ENCODE data around the gene POLE.

The POLE gene

DNA sequence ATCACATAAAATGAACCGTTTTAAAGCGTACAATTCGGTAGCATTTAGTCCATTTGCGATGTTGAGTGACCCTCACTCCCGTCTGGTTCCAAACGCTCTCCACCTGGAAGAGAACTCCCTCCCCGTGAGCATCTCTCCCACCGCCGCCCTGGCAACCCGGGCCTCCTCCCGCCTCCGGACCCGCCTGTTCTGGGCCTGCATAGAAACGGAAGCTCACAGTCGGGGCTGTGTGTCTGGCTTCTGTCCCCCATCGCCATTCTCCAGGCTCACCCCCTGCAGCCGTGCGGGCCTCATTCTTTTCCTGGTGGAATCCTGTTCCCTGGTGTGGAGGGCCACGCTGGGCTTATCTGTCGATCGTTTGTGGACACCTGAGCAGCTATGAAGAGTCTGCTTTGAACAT lies 94.1 kb downstream of the POLE start:
- no peak for DNase-seq

GRCh38 chr12:132592282-132592970 lies 94.7 kb downstream of the POLE start:
- DNase-seq, result no peak

GRCh38 chr12:132591107-132591935 lies 95.8 kb downstream of the POLE start:
- no peak for DNase-seq

GRCh38 chr12:132588821-132589669 lies 98.1 kb downstream of the POLE start:
- DNase-seq, result no peak

DNA sequence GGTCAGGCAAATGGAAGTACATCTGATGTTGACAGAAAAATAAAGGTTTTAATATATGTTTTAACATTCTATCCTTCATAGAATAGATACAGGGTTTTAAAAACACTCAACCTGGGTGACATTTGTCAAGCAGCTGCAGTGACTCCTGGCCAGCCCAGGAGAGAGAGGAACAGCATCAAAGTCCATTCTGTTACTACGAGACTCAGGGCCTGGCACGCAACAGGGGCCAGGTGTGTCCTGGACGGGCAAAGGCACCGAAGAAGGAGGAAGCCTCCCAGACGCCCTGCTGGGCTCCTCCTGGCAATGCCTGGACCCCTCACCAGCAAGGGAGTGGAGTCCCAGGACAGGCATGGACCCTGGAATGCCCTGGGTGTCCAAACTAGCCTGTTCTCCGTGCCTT lies 98.8 kb downstream of the POLE start:
- DNase-seq, result no peak

DNA sequence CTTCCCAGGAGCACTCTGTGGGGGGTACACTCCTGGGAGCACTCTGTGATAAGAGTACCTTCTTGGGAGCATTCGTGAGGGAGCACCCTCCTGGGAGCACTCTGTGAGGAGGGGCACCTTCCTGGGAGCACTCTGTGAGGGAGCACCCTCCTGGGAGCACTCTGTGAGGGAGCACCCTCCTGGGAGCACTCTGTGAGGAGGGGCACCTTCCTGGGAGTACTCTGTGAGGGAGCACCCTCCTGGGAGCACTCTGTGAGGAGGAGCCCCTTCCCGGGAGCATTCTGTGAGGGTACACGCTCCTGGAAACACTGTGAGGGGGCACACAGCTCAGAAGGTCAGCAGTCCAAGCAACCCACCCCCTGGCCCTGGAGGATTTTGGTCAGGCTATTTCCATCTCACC lies 99.4 kb downstream of the POLE start:
- DNase-seq, result no peak

DNA sequence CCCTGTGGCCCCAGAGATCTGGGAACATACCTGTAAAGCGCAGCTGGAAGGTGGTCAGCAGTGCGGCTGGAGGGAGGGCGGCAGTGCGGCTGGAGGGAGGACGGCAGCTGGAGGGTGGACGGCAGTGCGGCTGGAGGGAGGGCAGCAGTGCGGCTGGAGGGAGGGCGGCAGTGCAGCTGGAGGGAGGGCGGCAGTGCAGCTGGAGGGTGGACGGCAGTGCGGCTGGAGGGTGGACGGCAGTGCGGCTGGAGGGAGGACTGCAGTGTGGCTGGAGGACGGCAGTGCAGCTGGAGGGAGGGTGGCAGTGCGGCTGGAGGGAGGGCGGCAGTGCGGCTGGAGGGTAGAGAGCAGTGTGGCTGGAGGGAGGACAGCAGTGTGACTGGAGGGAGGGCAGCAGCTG lies 100.2 kb downstream of the POLE start:
- DNase-seq, result no peak

- no peak for DNase-seq
These were observed 102.0 kb downstream of the POLE start for GRCh38 chr12:132585177-132585576.

- no peak for DNase-seq
These were observed 102.7 kb downstream of the POLE start for GRCh38 chr12:132584429-132584828.

DNA sequence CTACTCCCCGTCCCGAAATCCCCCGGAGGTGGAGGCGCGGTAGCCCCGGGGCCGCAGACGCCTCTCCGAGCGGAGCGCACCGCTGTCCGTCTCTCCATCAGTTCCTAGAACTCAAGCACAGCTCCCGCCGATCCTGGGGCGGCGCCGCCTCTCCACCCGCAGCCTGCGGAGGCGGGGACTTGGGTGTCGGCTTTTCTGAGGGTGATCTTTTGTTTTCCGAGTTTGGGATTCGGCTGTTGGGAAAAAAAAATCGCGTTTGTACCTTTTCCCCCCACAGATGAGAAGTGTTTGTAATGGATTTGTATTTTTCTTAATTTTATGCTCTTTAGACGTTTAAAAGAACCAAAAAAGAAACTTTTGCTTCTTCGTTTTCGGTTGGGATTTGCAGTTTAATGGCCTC lies 103.4 kb downstream of the POLE start:
- no peak for DNase-seq

- DNase-seq, result no peak
These were observed 103.8 kb downstream of the POLE start for GRCh38 chr12:132583411-132583710.

- no peak for DNase-seq
These were observed 104.3 kb downstream of the POLE start for GRCh38 chr12:132582582-132583410.

DNA sequence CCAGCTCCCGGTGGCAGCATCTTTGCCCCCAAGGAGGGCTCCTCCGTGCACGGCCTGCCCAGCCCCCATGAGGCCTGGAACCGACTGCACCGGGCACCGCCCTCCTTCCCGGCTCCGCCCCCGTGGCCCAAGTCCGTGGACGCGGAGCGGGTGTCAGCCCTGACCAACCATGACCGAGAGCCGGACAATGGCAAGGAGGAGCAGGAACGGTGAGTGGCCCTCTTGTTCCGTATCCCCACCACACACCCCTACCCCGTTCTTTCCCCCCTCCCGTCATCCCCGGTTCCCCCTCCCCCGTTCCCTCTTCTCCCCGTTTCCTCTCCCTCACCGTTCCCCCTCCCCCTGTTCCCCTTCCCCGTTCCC lies 105.1 kb downstream of the POLE start:
- DNase-seq, result no peak

GRCh38 chr12:132581348-132582057 lies 105.6 kb downstream of the POLE start:
- DNase-seq, result no peak

GRCh38 chr12:132580701-132581292 lies 106.3 kb downstream of the POLE start:
- DNase-seq, result no peak

DNA sequence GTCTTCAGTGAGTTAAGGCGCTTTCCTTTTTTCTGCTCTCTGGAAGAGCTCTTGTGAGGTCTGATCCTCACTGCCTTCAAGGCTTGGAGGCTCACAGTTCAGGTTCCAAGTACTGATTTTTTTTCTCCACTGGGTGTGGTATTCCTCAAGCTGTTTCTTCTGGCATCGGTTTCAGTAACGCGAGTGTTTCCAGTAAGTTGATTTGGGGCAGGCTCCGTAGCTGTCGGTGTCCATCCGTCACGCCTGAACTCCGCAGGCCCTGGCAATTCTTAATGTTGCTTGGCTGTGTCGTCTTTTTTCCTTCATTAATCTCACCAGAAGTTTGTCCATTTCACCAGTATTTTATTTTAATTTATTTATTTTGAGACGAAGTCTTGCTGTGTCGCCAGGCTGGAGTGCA lies 107.4 kb downstream of the POLE start:
- DNase-seq, result no peak

DNA sequence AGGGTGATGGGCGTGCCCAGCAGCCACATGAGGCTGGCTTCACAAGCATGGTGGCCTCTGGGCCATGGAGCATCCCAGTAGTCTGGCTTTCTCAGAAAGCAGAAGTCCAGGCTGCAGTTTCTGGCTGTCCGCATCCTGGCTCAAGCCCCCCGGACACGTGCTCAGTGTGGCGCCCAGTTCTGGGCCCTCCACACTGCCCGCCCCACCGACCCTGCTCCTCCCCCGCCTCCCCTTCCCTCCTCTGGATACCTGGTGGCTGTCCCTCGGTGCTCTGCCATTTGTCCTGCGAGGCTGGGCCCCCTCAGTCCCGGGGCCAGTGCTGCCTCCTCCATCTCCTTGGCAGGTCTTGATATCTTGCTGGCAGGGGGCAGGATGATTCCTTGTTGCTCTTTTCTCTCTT lies 108.3 kb downstream of the POLE start:
- DNase-seq, result no peak

DNA sequence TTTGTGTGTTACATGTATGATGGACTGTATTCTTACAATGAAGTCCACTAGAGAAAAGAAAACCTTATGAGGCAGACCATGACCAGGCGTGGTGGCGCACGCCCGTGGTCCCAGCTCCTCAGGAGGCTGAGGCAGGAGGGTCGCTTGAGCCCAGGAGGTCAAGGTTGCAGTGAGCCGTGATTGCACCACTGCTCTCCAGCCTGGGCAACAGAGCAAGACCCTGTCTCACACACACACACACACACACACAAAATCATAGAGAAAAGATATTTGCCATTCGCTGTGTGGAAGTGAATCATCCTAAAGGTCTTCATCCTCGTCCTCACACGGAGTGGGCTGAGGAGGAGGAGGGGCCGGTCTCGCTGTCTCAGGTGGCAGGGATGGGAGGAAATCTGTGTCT lies 109.0 kb downstream of the POLE start:
- no peak for DNase-seq

GRCh38 chr12:132577191-132577920 lies 109.8 kb downstream of the POLE start:
- DNase-seq, result no peak

DNA sequence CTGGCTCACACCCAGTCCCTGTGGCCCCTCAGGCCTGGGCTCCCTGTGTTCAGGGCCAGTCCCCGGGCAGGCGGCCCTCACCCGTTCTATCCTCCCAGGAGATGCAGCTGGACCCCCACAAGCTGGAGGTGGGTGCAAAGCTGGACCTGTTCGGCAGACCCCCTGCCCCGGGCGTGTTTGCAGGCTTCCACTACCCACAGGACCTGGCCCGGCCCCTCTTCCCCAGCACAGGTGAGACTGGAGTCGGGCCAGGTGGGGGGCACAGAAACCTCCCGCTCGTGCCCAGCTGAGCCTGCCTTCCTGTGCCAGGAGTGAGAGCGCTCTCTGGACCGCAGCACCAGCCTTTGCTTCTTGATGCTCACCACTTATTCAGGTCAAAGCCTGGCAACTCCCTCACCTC lies 110.4 kb downstream of the POLE start:
- no peak for DNase-seq

GRCh38 chr12:132575661-132576060 lies 111.5 kb downstream of the POLE start:
- DNase-seq, result no peak
